A549 (cell line): Measurements from ENCODE around the gene HSPG2. TPM values are rescaled to one million over a fixed set of nuclear protein-coding genes. Genes with fewer than 3 reads are reported as not detected.
"Not testable (repeated sequence)": the region's sequence is repeated elsewhere in the genome, so short reads cannot be mapped to it uniquely, and the experiment has no call there.

ENCODE experiments used
- ATAC-seq, 2 experiments: fragments of 200-7000 bp in 1 of 2; fragments of >200 bp in 1 of 2; cut with Nextera tagmentation in 1 of 2; cut with Tn5 transposase in 1 of 2; 3 replicates each; pipeline versions ENCODE4 v1.8.0 to v1.9.1; 2018 to 2020; ENCODE audit warnings: mild to moderate bottlenecking in 1 of 2, moderate library complexity in 1 of 2
- CTCF ChIA-PET: fragments of 300-600 bp; sonication (Branson Sonifier 250); formaldehyde crosslinking; extraction: SDS; loops from one replicate; lab custom pipeline; 2021; ENCODE audit warnings: antibody characterized with exemption, inconsistent platforms; lab: Yijun Ruan, JAX
- POLR2A ChIA-PET: fragments of 350-600 bp; formaldehyde crosslinking; extraction: SDS; loops from one replicate; lab custom pipeline; 2021; ENCODE audit warnings: antibody characterized with exemption, inconsistent platforms; lab: Yijun Ruan, JAX
- DNase-seq, 2 experiments: peaks; one replicate each; pipeline versions ENCODE4 v3.0.0 to v3.0.0-alpha.2; 2011 to 2016; ENCODE audit warnings: low read depth in 1 of 2, low spot score in 1 of 2
- FAIRE-seq: peaks from 2 replicates; lab custom pipeline; 2011; peaks lifted over from hg19 to GRCh38; lab: Jason Lieb, UNC
- H3K27ac ChIP-seq, 2 experiments: fragments of >200 bp; sonication (Bioruptor Twin); formaldehyde crosslinking; 3 replicates each; pipeline ENCODE4 v1.5.1; 2016 to 2017
- H3K4me1 ChIP-seq: fragments of >200 bp; sonication (Bioruptor Twin); formaldehyde crosslinking; 3 replicates; pipeline ENCODE4 v1.6.1; 2016
- H3K4me2 ChIP-seq: fragments of >200 bp; sonication (Bioruptor Twin); formaldehyde crosslinking; 3 replicates; pipeline ENCODE4 v1.6.1; 2016
- H3K4me3 ChIP-seq: fragments of >200 bp; sonication (Bioruptor Twin); formaldehyde crosslinking; 3 replicates; pipeline ENCODE4 v1.5.1; 2016
- H3K9me3 ChIP-seq: fragments of >200 bp; sonication (Bioruptor Twin); formaldehyde crosslinking; 3 replicates; pipeline ENCODE4 v1.6.1; 2016
- ATOH8 ChIP-seq: fragments of 250-450 bp; sonication (Bioruptor Pico); IDR thresholded peaks from 2 replicates; pipeline ENCODE4 v1.5.0; 2020; ENCODE audit warnings: low read depth, mild to moderate bottlenecking, moderate library complexity
- BCL3 ChIP-seq: fragments of >200 bp; sonication (Bioruptor Twin); formaldehyde crosslinking; IDR thresholded peaks from 3 replicates; pipeline ENCODE4 v1.6.1; 2016
- BHLHE40 ChIP-seq: IDR thresholded peaks from 2 replicates; pipeline ENCODE4 v1.6.1; 2012; ENCODE audit warnings: low read depth, low read length, inconsistent platforms
- CBX2 ChIP-seq: fragments of 200-600 bp; sonication (generic); IDR thresholded peaks from 2 replicates; pipeline ENCODE4 v1.6.1; 2016; ENCODE audit warnings: low read depth, mild to moderate bottlenecking, borderline replicate concordance
- CBX8 ChIP-seq: fragments of 200-600 bp; sonication (generic); IDR thresholded peaks from 2 replicates; pipeline ENCODE4 v1.6.1; 2016
- CEBPB ChIP-seq, 2 experiments: fragments of >200 bp in 1 of 2; sonication (Bioruptor Twin) in 1 of 2; formaldehyde crosslinking in 1 of 2; IDR thresholded peaks; 2 replicates each; pipeline ENCODE4 v1.6.1; 2012 to 2016
- EP300 ChIP-seq, 2 experiments: fragments of >200 bp; sonication (Bioruptor Twin); formaldehyde crosslinking; IDR thresholded peaks; 2 replicates in 1 of 2; 3 replicates in 1 of 2; pipeline ENCODE4 v1.6.1; 2016 to 2017
- FOSL2 ChIP-seq, 2 experiments: fragments of 450-650 bp in 1 of 2; fragments of >200 bp in 1 of 2; sonication (Bioruptor Twin) in 1 of 2; formaldehyde crosslinking; IDR thresholded peaks; 2 replicates each; pipeline versions ENCODE4 v1.5.0 to v1.6.1; 2016 to 2020; ENCODE audit warnings: mild to moderate bottlenecking in 1 of 2, moderate library complexity in 1 of 2
- GATA3 ChIP-seq: IDR thresholded peaks from 2 replicates; pipeline ENCODE4 v1.6.1; 2012; ENCODE audit warnings: borderline replicate concordance
- HDAC2 ChIP-seq: fragments of 200-600 bp; sonication (generic); IDR thresholded peaks from 2 replicates; pipeline ENCODE4 v1.6.1; 2016
- HEYL ChIP-seq: fragments of 250-450 bp; sonication (Bioruptor Pico); IDR thresholded peaks from 2 replicates; pipeline ENCODE4 v1.8.0; 2021; ENCODE audit warnings: mild to moderate bottlenecking, moderate library complexity
- KDM5A ChIP-seq: fragments of 200-600 bp; sonication (generic); IDR thresholded peaks from 2 replicates; pipeline ENCODE4 v1.6.1; 2016; ENCODE audit warnings: antibody characterized with exemption, mild to moderate bottlenecking
- NPAS2 ChIP-seq: fragments of 250-450 bp; sonication (Bioruptor Pico); IDR thresholded peaks from 2 replicates; pipeline ENCODE4 v1.8.0; 2022; ENCODE audit warnings: mild to moderate bottlenecking, moderate library complexity, borderline replicate concordance
- NR3C1 ChIP-seq: fragments of >200 bp; sonication (Bioruptor Twin); formaldehyde crosslinking; IDR thresholded peaks from 3 replicates; pipeline ENCODE4 v1.6.1; 2017
- POLR2AphosphoS2 ChIP-seq: conservative IDR thresholded peaks from 2 replicates; pipeline ENCODE4 v1.6.1; 2012; ENCODE audit warnings: low read length, improper control_type of control experiment, inconsistent platforms
- SMC3 ChIP-seq: fragments of >200 bp; sonication (Bioruptor Twin); formaldehyde crosslinking; IDR thresholded peaks from 3 replicates; pipeline ENCODE4 v1.6.1; 2018; ENCODE audit warnings: inconsistent platforms
- TFCP2L1 ChIP-seq: fragments of 250-450 bp; sonication (Bioruptor Pico); IDR thresholded peaks from 2 replicates; pipeline ENCODE4 v1.5.0; 2021; ENCODE audit warnings: mild to moderate bottlenecking
- ZFP36 ChIP-seq: fragments of 450-650 bp; IDR thresholded peaks from 2 replicates; pipeline ENCODE4 v1.6.1; 2014; ENCODE audit warnings: borderline replicate concordance; ENCODE audit not compliant: partially characterized antibody
- ZSCAN20 ChIP-seq: fragments of 250-450 bp; sonication (Bioruptor Pico); IDR thresholded peaks from 2 replicates; pipeline ENCODE4 v1.8.0; 2022; ENCODE audit warnings: mild to moderate bottlenecking, moderate library complexity
- WGBS: methylation state at CpG from one replicate; pipeline ENCODE4 v1.1.6; 2017; ENCODE audit errors: missing lambda C conversion rate; 5-methylcytosine and 5-hydroxymethylcytosine counted together
- polyA plus RNA-seq, 4 experiments: library from polyadenylated mRNA; depleted of rRNA in 3 of 4; stranded (reverse); fragments of >200 nt; fragmentation: RNase III in 1 of 4; extraction: RNeasy Plus Mini Kit Qiagen cat#74134 plus additional on column Dnase treatment in 1 of 4; gene quantifications; 2 replicates in 3 of 4; 3 replicates in 1 of 4; pipeline ENCODE4 v1.2.3, GENCODE V29; 2011 to 2017
- TF ChIP-seq, protein P1 (sequence below): fragments of 250-450 bp; sonication (Bioruptor Pico); IDR thresholded peaks from 2 replicates; pipeline ENCODE4 v1.5.0; 2021; ENCODE audit warnings: mild to moderate bottlenecking, moderate library complexity, borderline replicate concordance

Gene HSPG2
- polyA plus RNA-seq, 2 of the 4 experiments (the other 2 are of a cell fraction): 7.0 to 42.7 TPM

DNA sequence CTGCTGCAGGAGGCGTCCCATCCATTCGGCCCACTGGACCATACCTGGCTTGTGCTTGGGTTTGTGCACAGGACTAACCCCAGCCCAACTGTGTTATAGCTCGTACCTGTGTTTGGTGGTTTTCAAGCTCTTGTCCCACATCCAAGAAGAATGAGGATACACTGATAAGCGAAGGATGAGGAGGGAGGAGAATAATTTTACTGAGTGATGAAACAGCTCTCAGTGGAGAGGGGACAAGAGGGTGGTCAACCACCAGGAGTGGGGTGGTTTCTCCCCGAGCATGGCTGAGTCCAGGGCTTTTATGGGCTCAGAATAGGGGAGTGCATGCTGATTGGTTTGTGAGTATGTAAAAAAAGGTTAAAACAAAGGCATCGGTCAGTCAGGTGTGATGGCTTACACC is 142.0 kb downstream of the HSPG2 start:
- WGBS: 74% methylated on average over 5 of the region's 6 CpGs

DNA sequence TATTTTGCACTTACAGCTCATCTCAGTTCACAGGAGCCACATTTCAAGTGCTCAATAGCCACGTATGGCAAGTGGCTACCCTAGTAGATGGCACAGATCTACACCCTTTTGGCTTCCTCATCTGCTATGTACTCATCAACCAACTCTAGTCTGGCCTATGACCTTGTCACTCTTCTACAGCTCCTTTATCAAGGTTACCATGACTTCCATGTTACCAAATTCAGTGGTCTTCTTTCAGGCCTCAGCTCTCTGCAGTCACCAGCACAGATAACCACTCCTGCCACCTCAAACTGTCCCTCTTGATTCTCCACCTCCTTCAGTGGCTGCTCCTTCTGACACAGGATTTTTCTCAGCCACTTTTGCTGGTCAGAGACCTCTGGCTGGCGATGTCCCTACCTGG is 142.5 kb downstream of the HSPG2 start:
- no peak for TF ChIP-seq EP300 (IDR thresholded peaks at IDR 0.05)
- no peak for TF ChIP-seq POLR2AphosphoS2
- TF ChIP-seq TFCP2L1 (CRISPR knock-in tag): no peak
- TF ChIP-seq HDAC2: no peak
- TF ChIP-seq NR3C1: no peak
- no peak for TF ChIP-seq ZFP36
- no peak for TF ChIP-seq NPAS2 (CRISPR knock-in tag)
- no peak for TF ChIP-seq BHLHE40
- no peak for TF ChIP-seq SMC3
- no peak for TF ChIP-seq BCL3
- ATAC-seq (no peak), DNase-seq (no peak), FAIRE-seq (no peak)
- POLR2A ChIA-PET: no interaction called here
- Histone ChIP-seq H3K27ac (no peak overlapping the region), H3K4me2 (no peak overlapping the region), H3K4me3 (no peak overlapping the region), H3K4me1 (no peaks in the 10 kb centered on the region), H3K9me3 (no peaks in the 10 kb centered on the region; the same call in 2 of the 3 replicates)
- WGBS: 45% methylated on average over 1 of the region's 2 CpGs
- CTCF ChIA-PET: interaction anchor here (0.6 to 0.7 kb wide), 2 partner anchors 30 to 446 kb away, joined by 3 read pairs; no protein-coding TSS in a partner anchor

More for the DNA sequence above, 142.0 kb downstream of the HSPG2 start:
- no peaks in the 10 kb centered on the region; the same call in 2 of the 3 replicates for H3K9me3 ChIP-seq
- ATAC-seq (no peak), FAIRE-seq (no peak), DNase-seq (no peak)
- H3K27ac ChIP-seq: no peak overlapping the region
- no peak for TF ChIP-seq HEYL
- TF ChIP-seq BHLHE40: no peak
- no peak for TF ChIP-seq HDAC2
- no peak for TF ChIP-seq CBX2
- H3K4me3 ChIP-seq: no peak overlapping the region
- no peak overlapping the region for H3K4me2 ChIP-seq
- CTCF ChIA-PET: interaction anchor here (0.7 kb wide), 1 partner anchor 30 kb away, joined by 3 read pairs; no protein-coding TSS in a partner anchor
- H3K4me1 ChIP-seq: no peaks in the 10 kb centered on the region
- POLR2A ChIA-PET: no interaction called here

GRCh38 chr1:21793104-21793503 is 144.0 kb downstream of the HSPG2 start:
- no peaks in the 10 kb centered on the region for H3K4me1 ChIP-seq
- H3K27ac ChIP-seq: no peak overlapping the region
- H3K4me2 ChIP-seq: no peak overlapping the region
- DNase-seq: no peak
- FAIRE-seq: no peak
- ATAC-seq: no peak
- H3K9me3 ChIP-seq: no peaks in the 10 kb centered on the region; the same call in 2 of the 3 replicates
- ChIA-PET POLR2A (no interaction called here), CTCF (no interaction called here)
- WGBS: 20% methylated on average over 2 of the region's 2 CpGs
- TF ChIP-seq NR3C1: no peak
- TF ChIP-seq CBX8: no peak
- no peak for TF ChIP-seq CEBPB (IDR thresholded peaks at IDR 0.05)
- no peak for TF ChIP-seq GATA3
- TF ChIP-seq TFCP2L1 (CRISPR knock-in tag): no peak
- no peak for TF ChIP-seq ATOH8
- TF ChIP-seq FOSL2 (IDR thresholded peaks at IDR 0.05): no peak
- TF ChIP-seq FOSL2 (CRISPR knock-in tag; IDR thresholded peaks at IDR 0.05): no peak
- no peak overlapping the region for H3K4me3 ChIP-seq

DNA sequence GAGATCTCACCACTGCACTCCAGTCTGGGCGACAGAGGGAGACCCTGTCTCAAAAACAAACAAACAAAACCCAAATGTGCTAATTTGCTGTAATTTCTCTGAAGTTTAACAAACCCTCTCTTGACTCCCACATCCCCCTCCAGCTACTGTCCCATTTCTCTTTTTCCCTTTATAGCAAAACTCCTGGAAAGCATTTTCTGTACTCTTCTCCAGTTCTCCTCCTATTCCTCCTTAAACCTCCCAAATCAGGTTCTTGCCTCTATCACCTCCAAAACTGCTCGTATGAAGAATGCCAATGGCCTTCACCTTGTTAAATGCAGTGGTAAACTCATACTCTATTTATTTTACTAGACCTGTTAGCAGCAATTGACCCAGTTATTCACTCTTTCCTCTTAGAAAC is 150.5 kb downstream of the HSPG2 start:
- peaks cover 3% of the 10 kb centered on the region; the same call in 1 of the 3 replicates for H3K4me1 ChIP-seq
- TF ChIP-seq ZSCAN20 (CRISPR knock-in tag): no peak
- TF ChIP-seq POLR2AphosphoS2: no peak
- TF ChIP-seq, protein P1, sequence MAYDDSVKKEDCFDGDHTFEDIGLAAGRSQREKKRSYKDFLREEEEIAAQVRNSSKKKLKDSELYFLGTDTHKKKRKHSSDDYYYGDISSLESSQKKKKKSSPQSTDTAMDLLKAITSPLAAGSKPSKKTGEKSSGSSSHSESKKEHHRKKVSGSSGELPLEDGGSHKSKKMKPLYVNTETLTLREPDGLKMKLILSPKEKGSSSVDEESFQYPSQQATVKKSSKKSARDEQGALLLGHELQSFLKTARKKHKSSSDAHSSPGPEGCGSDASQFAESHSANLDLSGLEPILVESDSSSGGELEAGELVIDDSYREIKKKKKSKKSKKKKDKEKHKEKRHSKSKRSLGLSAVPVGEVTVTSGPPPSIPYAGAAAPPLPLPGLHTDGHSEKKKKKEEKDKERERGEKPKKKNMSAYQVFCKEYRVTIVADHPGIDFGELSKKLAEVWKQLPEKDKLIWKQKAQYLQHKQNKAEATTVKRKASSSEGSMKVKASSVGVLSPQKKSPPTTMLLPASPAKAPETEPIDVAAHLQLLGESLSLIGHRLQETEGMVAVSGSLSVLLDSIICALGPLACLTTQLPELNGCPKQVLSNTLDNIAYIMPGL (CRISPR knock-in tag): no peak
- TF ChIP-seq FOSL2 (IDR thresholded peaks at IDR 0.05): no peak
- no peak for TF ChIP-seq FOSL2 (CRISPR knock-in tag; IDR thresholded peaks at IDR 0.05)
- no peak for TF ChIP-seq ZFP36
- no peak for TF ChIP-seq KDM5A
- TF ChIP-seq CEBPB (IDR thresholded peaks at IDR 0.05): no peak
- TF ChIP-seq, all 56 proteins: peak for 0
- WGBS: 83% methylated on average over 2 of the region's 2 CpGs
- ATAC-seq: no peak
- no peak overlapping the region for H3K4me3 ChIP-seq
- CTCF ChIA-PET: interaction anchor here (1.6 kb wide), 1 partner anchor 177 kb away, joined by 4 read pairs; no protein-coding TSS in a partner anchor
- POLR2A ChIA-PET: no interaction called here
- DNase-seq: no peak
- H3K9me3 ChIP-seq: no peaks in the 10 kb centered on the region
- no peak overlapping the region for H3K4me2 ChIP-seq
- no peak for FAIRE-seq
- H3K27ac ChIP-seq: no peak overlapping the region; a peak in 1 of 6 replicates

DNA sequence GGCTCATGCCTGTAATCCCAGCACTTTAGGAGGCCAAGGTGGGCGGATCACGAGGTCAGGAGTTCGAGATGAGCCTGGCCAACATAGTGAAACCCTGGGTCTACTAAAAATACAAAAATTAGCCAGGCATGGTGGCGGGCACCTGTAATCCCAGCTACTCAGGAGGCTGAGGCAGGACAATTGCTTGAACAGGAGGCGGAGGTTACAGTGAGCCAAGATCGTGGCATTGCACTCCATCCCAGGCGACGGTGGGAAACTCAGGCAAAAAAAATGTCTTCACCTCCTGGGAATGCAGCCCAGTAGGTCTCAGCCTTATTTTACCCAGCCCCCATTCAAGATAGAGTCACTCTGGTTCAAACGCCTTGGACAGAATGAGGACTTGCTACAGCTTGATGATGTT is 151.3 kb downstream of the HSPG2 start:
- POLR2A ChIA-PET, FAIRE-seq: not testable (repeated sequence)

More for the DNA sequence above, 151.3 kb downstream of the HSPG2 start:
- not testable (repeated sequence) for H3K9me3 ChIP-seq, DNase-seq, ATAC-seq, H3K4me1 ChIP-seq, H3K4me2 ChIP-seq, H3K27ac ChIP-seq, H3K4me3 ChIP-seq
- WGBS: 90% methylated on average over 9 of the region's 9 CpGs
- CTCF ChIA-PET: interaction anchor here (0.8 to 1.6 kb wide), 2 partner anchors 126 to 178 kb away, joined by 4 to 7 read pairs; no protein-coding TSS in a partner anchor
